ENCODE measurements around the gene TEKT2. TPM values are rescaled to one million over a fixed set of nuclear protein-coding genes. Genes with fewer than 3 reads are reported as not detected.
A peak's percentile ranks its signal among the peaks of the same experiment; 100 is the strongest.

Gene TEKT2
- total and polyA plus RNA-seq, 2 of the 4 experiments (the other 2 are of a cell fraction): 0.18 TPM; not detected in 1

DNA sequence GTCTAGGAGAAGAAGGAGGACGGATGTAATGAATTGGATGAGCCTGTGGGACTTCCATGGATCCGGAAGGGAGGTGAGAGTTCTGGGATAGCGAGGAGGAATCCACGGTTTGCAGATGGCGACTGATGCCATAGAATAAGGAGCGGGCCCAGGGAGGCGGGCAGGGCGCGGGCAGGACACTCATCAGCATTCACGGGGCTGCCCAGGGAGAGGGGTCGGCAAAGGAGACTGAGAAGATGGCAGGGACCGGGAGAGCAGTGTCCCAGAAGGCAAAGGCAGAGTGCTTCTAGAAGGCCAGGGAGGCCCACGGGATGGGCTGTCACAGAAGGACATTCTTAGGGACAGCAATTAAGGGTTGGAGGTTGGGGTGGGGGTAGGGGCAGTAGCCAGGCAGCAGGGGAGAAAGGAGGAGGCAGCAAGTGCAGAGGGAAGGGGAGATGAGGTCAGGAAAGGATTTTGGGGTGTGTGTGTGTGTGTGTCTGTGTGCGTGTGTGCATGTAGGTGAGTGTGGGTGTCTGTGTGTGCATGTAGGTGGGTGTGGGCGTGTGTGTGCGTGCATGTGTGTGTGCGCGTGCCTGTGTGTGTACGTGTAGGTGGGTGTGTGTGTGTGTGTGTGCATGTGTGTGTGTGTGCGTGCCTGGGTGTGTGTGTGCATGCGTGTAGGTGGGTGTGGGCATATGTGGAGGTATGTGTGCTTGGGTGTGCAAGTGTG lies 42.3 kb downstream of the TEKT2 start:
- Histone ChIP-seq H2AK5ac (ENCODE audit: low read depth, low read length) (peak overlapping the region; percentile 39; the same call in 1 of the 2 replicates), H4K5ac (ENCODE audit: low read depth, low read length) (no peak overlapping the region), H3K4me2 (ENCODE audit: low read depth, low read length) (no peak overlapping the region), H3K23ac (ENCODE audit: low read depth, low read length) (no peak overlapping the region; the same call in 1 of the 2 replicates), H2BK15ac (ENCODE audit: low read depth, low read length) (no peak overlapping the region), H3K4me3 (ENCODE audit: insufficient read depth, low read depth, low read length) (no peak overlapping the region), H2BK20ac (ENCODE audit: low read depth, low read length) (no peak overlapping the region), H2AK9ac (replicated peaks; ENCODE audit: low read depth, low read length, poor library complexity) (peak overlapping the region; percentile 81), H4K8ac (ENCODE audit: low read depth in 2 of 2, low read length in 2 of 2) (no peak overlapping the region), H3K27me3 (ENCODE audit: control insufficient read depth, insufficient read depth, low read length) (peaks cover 34% of the 10 kb centered on the region), H3K4ac (ENCODE audit: low read depth, low read length) (no peak overlapping the region), H3K79me1 (ENCODE audit: low read depth in 1 of 2, low read length in 2 of 2) (no peaks in the 10 kb centered on the region), H3K27ac (ENCODE audit: insufficient read depth, low read length) (no peak overlapping the region), H3K18ac (ENCODE audit: low read depth, low read length) (no peak overlapping the region), H3K14ac (replicated peaks; ENCODE audit: low read depth, low read length) (no peak overlapping the region), H3K9ac (ENCODE audit: low read depth, low read length) (no peak overlapping the region), H2BK120ac (ENCODE audit: low read depth, low read length) (no peak overlapping the region), H3K36me3 (ENCODE audit: control insufficient read depth, insufficient read depth, low read length) (no peaks in the 10 kb centered on the region), H3K4me1 (ENCODE audit: control insufficient read depth, insufficient read depth, low read length) (no peaks in the 10 kb centered on the region; the same call in 1 of the 2 replicates), H4K91ac (ENCODE audit: insufficient read depth, low read depth, low read length) (no peak overlapping the region), H3K56ac (ENCODE audit: extremely low read depth, insufficient read depth, low read length) (no peak overlapping the region), H4K20me1 (ENCODE audit: insufficient read depth, low read length) (no peaks in the 10 kb centered on the region), H2BK5ac (ENCODE audit: low read depth, low read length, poor library complexity, severe bottlenecking) (peak overlapping the region; percentile 82), H3K9me3 (ENCODE audit: control insufficient read depth, insufficient read depth, low read length) (no peaks in the 10 kb centered on the region), H3K9me1 (ENCODE audit: insufficient read depth, low read length) (no peaks in the 10 kb centered on the region), H2AFZ (replicated peaks; ENCODE audit: low read length, poor library complexity) (no peak overlapping the region)
- ChIA-PET POLR2A (ENCODE audit: unreplicated experiment) (no interaction called here), CTCF (no interaction called here)
- TF ChIP-seq, protein P1, sequence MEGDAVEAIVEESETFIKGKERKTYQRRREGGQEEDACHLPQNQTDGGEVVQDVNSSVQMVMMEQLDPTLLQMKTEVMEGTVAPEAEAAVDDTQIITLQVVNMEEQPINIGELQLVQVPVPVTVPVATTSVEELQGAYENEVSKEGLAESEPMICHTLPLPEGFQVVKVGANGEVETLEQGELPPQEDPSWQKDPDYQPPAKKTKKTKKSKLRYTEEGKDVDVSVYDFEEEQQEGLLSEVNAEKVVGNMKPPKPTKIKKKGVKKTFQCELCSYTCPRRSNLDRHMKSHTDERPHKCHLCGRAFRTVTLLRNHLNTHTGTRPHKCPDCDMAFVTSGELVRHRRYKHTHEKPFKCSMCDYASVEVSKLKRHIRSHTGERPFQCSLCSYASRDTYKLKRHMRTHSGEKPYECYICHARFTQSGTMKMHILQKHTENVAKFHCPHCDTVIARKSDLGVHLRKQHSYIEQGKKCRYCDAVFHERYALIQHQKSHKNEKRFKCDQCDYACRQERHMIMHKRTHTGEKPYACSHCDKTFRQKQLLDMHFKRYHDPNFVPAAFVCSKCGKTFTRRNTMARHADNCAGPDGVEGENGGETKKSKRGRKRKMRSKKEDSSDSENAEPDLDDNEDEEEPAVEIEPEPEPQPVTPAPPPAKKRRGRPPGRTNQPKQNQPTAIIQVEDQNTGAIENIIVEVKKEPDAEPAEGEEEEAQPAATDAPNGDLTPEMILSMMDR (conservative IDR thresholded peaks at IDR 0.05; ENCODE audit: low read depth, low read length): no peak
- TF ChIP-seq, protein P2, sequence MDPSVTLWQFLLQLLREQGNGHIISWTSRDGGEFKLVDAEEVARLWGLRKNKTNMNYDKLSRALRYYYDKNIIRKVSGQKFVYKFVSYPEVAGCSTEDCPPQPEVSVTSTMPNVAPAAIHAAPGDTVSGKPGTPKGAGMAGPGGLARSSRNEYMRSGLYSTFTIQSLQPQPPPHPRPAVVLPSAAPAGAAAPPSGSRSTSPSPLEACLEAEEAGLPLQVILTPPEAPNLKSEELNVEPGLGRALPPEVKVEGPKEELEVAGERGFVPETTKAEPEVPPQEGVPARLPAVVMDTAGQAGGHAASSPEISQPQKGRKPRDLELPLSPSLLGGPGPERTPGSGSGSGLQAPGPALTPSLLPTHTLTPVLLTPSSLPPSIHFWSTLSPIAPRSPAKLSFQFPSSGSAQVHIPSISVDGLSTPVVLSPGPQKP (IDR thresholded peaks at IDR 0.05; ENCODE audit: borderline replicate concordance, low read depth, low read length): no peak
- no peak for TF ChIP-seq MXI1 (IDR thresholded peaks at IDR 0.05; ENCODE audit: borderline replicate concordance, low read depth, low read length)
- TF ChIP-seq NFE2L2 (IDR thresholded peaks at IDR 0.05; ENCODE audit: low read depth, low read length): no peak
- TF ChIP-seq MAFK (IDR thresholded peaks at IDR 0.05; ENCODE audit: low read depth, low read length): no peak
- no peak for TF ChIP-seq MAZ (IDR thresholded peaks at IDR 0.05; ENCODE audit: borderline replicate concordance, low read depth, low read length)
- no peak for TF ChIP-seq RAD21 (IDR thresholded peaks at IDR 0.05; ENCODE audit: low read length)
- TF ChIP-seq FOS (IDR thresholded peaks at IDR 0.05; ENCODE audit: low read depth, low read length): no peak
- no peak for TF ChIP-seq SMC3 (IDR thresholded peaks at IDR 0.05; ENCODE audit: low read depth, low read length)
- no peak for TF ChIP-seq CHD1 (IDR thresholded peaks at IDR 0.05; ENCODE audit: low read depth, low read length)
- no peak for TF ChIP-seq RFX5 (IDR thresholded peaks at IDR 0.05; ENCODE audit: low read depth, low read length)
- TF ChIP-seq POLR2A (IDR thresholded peaks at IDR 0.05; ENCODE audit: low read depth, low read length): no peak
- no peak for TF ChIP-seq RCOR1 (IDR thresholded peaks at IDR 0.05; ENCODE audit: insufficient replicate concordance, low read length)
- BruUV-seq (replicated peaks): no TSS peak
- intact Hi-C loops (cut with micrococcal nuclease) (no loop called here), in situ Hi-C loops (cut with MboI; ENCODE audit: low sequenced_read_pairs) (no loop called here), dilution Hi-C loops (cut with HindIII; ENCODE audit: low sequenced_read_pairs, unreplicated experiment) (no loop called here)
- DNase-seq (no peak), ATAC-seq (ENCODE audit: low read depth) (no peak)
- WGBS, 2 experiments (ENCODE audit: extremely low coverage in 2 of 2, insufficient read length in 1 of 2): 89% methylated on average over 11 of the region's 21 CpGs; no CpG with 5 or more reads in 1 of the 2 experiments

All from IMR-90 (cell line).